D341Med (cell line): ENCODE measurements around the gene AFF2.

ENCODE experiments used
- DNase-seq: peaks from one replicate; pipeline ENCODE4 v3.0.0; 2012; ENCODE audit warnings: low spot score

The AFF2 gene

DNA sequence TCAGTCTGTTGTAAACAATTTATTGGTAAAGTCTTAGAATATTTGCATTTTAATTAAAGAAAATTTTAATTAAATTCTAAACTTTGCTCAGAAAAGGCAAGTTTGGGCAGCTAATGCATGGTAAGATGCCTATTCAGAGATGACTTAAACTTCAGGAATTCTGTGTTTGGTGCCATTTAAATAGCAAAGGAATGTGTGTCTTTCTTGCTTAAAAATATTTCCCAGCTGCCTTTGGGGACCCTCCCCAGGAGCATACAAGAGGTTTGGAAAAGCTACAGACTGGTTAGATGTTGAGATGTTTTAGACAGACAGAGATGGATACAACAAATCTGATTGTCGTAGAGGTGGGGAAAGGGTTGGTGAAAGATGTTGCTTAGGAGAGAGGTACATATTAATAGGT is 36.5 kb downstream of the AFF2 start:
- no peak for DNase-seq

- no peak for DNase-seq
Measured at GRCh38 chrX:148537556-148538182, 37.3 kb downstream of the AFF2 start.

GRCh38 chrX:148538582-148538981 is 38.2 kb downstream of the AFF2 start:
- no peak for DNase-seq

- DNase-seq: no peak
Measured at GRCh38 chrX:148540114-148540513, 39.7 kb downstream of the AFF2 start.

DNA sequence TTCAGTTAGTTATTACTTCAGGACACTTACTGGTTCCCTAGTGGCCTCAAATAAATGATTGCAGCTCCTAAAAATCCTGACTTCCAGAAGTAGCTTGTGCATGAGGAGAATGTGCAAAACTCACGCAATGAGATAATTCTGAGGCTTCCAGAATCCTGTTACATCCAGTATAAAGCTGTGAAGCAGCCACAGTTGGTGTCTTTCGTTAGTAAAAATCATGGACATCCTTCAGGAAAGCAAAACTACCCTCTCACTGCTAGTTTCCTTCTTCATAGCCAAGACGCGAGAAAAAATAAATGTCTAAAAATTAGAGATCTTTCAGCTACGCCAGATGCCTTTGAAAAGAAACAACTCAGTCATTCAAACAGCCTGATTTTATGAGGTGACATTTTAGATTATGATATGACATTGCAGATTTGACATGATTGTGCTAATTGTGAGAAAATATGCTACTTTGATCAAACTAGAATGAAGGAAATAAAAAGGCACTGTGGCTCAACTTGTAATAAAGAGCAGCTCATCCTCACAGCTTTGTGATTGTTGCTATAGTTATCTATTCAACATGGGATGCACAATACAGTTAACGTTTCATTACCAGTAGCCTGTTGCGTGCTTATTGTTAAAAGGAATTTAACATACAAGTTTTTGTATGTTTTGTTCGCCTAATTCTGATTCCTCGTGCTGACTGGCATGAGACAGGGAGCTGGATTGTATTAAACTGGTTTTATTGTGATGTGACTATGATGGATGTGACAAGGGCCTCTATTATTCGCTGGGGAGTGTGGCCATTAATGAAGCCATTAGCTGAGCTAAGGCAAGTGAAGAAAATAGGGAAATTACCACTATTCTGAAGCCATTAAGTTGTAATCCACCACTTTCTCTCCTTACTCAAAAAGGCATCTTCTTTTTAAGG is 40.5 kb downstream of the AFF2 start:
- DNase-seq: no peak

DNA sequence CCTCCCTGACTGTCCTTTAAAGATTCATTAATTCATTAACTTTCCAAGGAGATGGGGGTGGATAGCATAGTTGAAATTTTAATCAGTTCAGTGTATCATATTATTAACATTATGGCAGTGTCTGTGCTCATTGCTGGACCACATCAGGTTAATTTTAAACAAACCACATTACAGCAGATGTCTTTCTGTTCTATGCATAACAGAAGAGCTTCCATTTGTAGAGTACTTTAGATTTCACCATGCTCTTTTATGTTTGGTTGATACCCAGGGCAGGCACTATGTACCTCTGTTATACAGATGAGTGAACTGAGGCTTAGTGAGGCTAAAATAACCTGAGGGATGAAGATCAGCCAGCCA is 41.1 kb downstream of the AFF2 start:
- DNase-seq: no peak

DNA sequence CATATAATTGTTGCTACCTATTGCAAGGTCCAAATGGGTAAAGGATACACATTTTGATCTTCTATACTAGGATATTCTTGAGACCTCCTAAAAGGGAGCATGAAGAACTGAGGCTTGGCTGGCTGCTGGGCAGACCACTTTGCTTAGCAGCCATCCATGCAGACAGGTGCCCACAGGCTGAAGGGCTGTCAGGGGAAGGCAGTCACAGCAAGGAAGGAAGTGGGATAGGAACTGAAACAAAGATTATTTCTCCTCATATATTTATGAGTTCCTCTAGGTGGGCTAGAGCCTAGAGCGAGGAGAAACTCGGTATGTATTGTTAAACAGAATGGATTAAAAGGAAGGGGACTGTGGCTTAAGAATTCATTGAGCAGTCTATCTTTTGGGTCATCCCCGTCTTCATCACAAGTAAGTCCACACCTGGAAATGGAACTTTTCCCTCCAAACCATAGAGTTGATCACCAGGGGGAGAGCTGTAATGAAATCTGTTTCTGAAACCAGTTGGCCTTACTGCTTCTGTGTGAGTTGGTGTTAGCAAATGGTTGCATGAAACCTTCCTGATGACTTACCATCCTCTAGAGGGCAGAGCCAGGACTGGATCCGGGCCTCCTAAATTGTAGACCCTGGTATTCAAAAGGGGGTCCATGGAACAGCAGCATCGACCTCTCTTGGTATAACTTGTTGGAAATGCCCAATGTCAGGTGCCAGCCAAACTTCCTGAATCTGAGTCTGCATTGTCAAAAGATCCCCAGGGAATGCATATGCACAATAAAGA is 42.3 kb downstream of the AFF2 start:
- DNase-seq: no peak

GRCh38 chrX:148552775-148553174 is 52.4 kb downstream of the AFF2 start:
- no peak for DNase-seq

DNA sequence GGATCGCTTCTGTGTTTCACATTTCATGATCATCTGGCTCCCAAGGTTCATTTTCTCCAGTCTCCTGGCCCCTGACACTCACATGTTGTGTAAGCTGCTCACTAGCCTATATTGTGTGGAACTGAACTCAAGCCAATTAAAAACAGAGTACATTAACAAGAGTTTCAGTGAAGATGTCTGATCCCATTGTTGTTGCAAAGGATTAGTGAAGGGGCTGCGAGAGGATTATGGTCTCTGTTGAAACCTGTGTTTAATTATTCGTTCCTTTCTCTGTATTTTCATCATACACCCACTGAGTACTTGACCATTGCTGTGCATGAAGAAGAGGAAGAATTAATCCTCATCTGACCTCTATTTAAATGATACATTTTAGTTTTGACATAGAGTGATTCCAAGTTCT is 54.7 kb downstream of the AFF2 start:
- peak; percentile 36 for DNase-seq

- DNase-seq: no peak
Measured at GRCh38 chrX:148555571-148556243, 55.3 kb downstream of the AFF2 start.

DNA sequence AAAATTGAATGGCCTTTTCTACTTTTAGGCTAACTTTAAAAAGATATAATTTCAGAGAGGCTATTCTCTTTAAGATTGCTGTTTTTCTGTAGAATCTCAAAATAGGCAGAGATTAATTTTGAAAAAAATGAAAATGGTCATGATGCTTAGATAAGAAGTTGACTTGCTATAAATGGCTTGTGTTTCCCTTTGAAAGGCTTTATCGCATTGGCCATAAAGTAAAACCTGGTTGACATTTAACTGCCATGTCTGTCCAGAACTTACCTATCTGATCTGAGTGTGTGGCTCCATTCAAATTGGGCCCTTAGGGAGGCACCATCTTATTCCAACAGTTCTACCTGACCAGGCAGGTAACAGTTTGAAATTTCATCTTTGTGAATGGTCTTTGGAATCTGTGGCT is 56.1 kb downstream of the AFF2 start:
- no peak for DNase-seq

DNA sequence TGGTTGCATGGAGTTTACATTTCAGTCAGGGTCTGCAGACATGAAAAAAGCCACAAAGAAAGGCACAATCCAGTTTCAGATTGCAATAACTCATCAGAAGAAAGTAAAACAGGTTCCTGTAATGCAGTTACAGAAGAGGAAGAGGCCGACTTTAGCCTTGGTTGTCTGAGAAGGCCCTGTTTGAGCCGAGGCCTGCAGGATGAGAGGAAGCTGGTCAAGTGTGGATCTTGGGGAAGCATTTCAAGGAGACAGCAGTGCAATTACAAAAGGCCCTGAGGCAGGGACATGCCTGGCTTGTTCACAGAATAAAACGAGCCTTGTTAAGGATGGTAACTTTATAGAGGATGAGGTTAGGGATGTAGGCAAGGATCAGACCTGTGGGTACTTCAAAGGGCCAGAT is 62.4 kb downstream of the AFF2 start:
- DNase-seq: no peak

DNA sequence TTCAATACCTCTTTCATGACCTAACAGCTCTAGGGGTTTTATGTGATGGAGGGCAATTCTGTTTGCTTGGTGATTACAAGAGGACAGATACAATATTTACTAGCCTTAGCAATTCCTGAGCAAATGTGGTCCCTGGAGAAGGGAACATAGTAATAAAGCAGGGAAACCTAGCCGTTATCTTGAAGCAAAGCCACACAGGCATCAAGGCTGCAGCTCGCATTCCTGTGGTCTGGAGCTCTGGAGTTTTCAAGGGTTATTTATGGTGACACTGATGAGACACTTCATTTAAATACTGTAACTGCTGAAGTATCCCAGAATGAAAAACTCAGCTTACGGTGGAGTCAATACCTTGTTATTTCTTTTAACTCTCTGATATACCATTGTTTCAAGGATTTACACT is 66.8 kb downstream of the AFF2 start:
- DNase-seq: no peak

DNA sequence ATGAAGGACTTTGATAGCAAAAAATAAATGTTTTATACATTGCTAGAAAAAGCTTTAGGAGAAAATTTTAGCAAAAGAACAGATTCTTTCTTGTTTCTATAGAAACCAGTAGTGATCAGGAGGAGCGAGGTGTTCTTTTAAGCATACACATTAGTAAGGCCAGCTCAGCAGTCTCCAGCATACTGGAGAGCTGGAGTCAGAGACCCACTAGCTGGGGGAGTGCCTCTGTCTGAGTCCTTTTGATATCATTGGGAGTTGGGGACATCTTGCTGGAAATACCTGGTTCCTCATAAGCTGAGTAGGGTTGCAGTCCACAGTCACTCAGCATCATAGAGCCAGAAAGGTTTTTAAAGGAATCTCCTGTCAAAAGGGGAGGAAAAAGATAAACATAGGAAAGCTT is 67.4 kb downstream of the AFF2 start:
- DNase-seq: no peak

DNA sequence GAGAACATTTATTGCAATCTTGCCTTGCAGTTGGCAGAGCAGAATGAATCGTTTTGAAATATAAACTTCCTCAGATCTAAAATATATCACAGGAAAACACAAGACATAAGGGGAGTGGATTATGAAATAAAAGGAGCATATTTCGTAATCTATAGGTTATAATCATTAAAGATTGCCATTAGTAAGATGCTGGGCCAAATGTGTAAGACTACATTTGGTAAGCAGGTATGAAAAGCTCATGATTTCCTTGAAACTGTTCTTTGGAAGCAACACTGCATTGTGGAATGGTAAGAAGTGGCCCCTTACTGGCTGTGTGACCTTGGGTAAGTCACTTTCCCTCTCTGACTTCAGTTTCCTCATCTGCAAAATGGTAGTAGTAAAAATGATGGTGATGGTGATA is 68.3 kb downstream of the AFF2 start:
- no peak for DNase-seq

GRCh38 chrX:148572337-148572736 is 71.9 kb downstream of the AFF2 start:
- DNase-seq: no peak

GRCh38 chrX:148573119-148573518 is 72.7 kb downstream of the AFF2 start:
- DNase-seq: no peak

- no peak for DNase-seq
Measured at GRCh38 chrX:148574237-148574973, 74.0 kb downstream of the AFF2 start.

DNA sequence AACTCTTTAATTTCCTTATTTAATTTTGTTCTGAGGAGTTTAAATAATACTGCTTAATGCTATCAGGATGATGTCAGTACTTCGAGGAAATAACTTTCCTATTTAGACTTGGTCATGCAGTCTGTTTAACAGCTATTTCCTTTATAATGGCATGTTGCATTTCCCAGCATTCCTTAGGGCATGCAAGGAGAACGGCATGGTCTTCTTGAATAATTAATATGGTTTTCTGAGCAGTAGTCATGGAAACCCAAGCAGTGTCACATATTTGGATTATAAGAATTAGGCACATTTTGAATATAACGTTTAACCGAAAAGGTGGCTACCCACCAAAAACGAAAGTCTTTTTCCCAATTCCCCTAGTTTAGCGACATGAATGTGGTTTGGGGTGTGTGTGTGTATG is 76.0 kb downstream of the AFF2 start:
- DNase-seq: no peak

DNA sequence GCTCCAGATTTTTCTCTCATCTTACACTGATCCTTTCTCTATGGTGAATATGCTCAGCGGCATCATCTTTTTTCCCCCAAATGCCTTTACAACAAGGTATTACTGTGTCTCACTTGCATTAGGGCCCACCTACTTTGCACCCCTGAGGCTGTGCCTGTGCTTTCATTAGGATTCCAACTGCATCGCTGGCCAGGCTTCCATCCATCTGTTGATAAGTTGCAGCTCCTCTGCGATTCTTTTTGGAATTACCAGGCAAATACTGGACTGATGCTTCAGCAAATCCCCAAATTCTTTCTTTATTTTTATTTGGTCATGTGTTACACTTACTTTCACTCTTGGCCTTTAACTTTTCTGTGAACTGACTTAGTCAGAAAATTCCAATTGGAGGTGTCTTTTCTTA is 77.3 kb downstream of the AFF2 start:
- DNase-seq: no peak

DNA sequence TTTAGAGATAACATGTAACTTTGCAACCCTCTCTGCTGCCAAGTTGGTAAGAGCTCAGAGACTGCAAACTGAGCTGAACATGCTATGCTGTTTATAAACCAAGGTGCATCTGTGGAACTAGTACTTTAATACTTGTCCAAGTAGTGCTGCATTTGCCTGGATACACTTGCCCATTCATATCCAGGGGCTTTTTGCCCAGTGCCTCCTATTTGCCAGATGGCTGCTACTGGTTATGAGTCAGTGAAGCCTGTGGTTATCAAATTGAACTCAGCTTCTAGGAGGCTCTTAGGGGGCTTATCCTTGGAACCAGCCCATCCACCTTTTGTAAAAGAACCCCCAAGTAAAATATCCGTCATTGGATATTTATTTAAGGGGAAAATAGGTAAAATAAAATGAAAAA is 79.6 kb downstream of the AFF2 start:
- no peak for DNase-seq

- no peak for DNase-seq
Measured at GRCh38 chrX:148582353-148582752, 81.9 kb downstream of the AFF2 start.
